Jurkat, Clone E6-1 (cell line): ENCODE data around the gene EPHB2.

Experiments used
- DNase-seq: peaks from one replicate; pipeline ENCODE4 v3.0.0-alpha.2; 2011; ENCODE audit warnings: low read depth, low spot score
- H3K4me3 ChIP-seq: 2 replicates; pipeline ENCODE4 v1.5.1; 2011; ENCODE audit warnings: mild to moderate bottlenecking, low read length, control low read depth, moderate library complexity

Gene EPHB2

DNA sequence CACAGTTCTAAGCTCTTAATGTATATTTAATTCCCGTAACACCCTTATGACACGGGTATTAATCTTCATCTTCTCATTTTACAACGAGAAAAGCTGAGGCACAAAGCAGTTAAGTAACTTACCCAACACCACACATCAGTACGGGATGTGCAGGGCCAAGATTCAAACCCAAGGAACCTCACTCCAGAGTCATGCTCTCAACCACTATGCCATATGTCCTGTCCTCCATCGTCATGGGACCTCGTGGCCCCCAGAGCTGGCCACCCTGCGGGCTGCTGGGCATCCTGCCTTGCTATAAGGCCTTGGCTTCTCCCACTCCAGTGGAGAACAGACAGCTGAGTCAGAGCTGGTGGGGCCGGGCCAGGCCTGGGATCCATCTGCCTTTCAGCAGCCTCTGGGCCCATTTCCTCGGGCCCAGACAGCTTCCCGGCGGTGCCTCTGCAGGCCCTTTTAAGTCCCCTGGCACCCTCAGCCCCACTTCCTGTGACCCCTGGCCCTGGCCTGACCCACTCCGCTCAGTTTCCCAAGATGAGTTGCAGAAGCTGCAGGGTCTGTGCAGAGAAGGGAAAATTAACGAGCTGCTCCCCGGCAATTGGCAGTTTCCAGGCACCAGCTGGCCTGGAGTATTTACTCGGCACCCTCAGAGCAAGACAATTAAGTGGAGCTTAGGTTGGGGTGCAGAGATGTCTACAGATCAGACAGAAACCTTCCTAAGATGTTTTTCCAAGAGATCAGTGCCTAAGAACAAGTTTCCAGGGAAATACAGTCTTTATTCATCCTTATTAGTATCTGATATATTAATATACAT is 98.2 kb downstream of the EPHB2 start:
- no peak for DNase-seq

DNA sequence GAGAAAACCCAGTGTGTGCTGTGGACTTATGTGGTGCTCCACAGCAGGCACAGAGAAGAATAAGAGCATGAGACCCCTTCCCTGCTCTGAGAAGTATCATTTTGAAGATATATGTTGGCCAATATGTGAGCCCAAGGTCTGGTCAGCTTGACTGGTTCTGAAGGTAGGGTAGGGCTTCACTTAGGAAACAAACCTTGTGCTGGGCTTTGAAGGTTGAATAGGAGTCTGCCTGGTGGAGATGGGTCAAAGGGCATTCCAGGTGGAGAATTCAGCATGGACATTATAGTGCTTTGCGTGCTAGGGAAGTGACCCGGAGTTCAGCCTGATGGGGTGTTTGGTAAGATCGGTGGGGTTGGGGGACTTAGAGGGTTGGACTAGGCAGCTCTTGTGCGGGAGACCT is 99.1 kb downstream of the EPHB2 start:
- no peak overlapping the region for H3K4me3 ChIP-seq
- DNase-seq: no peak

More for the DNA sequence above, 98.2 kb downstream of the EPHB2 start:
- no peak overlapping the region for H3K4me3 ChIP-seq

DNA sequence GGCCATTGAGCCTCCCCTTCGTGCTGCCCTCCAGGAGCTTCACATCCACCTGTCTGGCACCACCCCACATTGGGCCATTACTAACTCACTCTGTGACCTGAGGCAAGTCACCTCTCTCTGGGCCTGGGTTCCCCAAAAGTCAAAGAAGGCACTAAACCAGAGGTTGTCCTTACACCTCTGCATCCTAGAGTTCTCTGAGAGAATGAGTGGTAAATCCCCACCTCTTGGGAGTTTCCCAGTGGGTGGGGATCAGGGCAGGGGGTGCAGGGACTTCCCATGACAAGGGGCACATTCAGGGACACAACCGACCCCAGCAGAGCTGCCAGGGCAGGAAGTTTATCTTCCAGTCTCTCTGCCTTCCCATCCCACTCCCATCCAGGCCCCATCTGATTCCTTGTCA is 99.7 kb downstream of the EPHB2 start:
- no peak overlapping the region for H3K4me3 ChIP-seq
- DNase-seq: no peak

DNA sequence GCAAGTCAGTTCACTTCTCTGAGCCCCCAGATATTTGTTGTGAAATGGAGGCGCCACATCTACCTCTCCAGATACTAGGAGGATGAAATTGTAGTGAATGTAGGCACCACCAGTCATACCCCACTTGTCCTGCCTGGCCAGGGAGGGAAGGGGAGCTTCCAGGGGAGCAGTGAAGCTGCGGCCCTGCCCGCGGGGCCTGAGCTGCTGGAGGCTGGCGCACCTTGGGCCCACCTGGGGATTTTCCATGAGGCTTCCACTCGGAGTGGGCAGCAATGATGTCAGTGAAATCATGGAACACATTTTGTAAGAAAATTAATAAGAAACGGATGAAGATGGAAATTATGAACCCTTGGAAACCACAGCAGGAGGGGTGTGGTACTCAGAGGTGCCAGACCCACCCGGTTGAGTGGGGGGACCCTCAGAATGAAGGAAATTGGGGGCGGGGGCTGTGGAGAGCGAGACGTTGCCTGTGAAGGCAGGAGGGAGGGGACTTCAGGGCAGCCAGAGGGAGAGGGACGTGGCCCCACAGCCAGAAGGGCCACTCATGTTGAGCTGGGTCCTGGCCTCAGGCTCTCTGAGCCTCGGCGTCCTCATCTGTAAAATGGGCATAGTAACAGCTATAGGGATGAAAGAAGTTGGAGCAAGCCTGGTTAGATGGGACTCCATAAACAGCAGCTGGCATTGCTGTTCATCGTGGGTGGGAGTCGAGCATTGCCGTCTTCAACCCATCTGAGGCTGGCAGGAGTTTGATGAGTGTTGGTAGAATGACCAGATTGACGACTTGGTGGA is 101.6 kb downstream of the EPHB2 start:
- H3K4me3 ChIP-seq: no peak overlapping the region
- DNase-seq: no peak

DNA sequence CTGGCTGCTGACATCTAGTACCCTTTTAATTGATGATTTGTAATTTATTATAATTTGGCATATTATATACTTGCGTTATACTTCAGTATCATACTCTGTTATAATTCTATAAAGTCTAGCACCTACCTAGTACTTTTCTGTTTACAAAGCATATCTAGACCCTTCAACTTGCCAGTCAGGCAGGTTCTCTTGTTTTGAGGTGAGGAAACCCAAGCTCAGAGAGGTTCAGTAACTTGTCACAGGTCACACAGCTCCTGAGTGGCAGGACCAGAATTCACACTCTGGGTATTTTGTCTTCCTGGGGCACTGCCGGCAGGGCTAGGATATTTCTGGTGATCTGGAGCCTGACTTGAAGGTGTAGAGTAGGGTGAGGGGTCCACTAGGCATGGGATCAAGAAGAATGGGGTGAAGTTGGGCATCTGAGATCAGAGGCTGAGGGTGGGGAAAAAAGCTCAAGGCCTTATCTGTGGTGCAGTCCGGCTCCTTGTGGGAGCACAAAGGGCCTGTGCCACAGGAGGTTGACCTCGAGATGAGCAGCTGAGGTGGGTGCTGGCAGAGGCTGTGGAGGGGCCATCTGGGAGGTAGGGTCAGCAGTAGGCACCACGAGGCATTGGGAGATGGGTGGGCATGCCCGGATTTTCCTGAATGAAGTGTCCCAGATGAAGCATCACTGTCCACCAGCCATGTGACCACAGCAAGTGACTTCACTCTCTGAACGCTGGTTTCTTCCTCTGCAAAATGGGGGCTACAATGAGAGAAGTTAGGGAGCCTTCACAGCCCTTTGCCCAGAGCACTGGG is 102.6 kb downstream of the EPHB2 start:
- no peak overlapping the region for H3K4me3 ChIP-seq
- no peak for DNase-seq

DNA sequence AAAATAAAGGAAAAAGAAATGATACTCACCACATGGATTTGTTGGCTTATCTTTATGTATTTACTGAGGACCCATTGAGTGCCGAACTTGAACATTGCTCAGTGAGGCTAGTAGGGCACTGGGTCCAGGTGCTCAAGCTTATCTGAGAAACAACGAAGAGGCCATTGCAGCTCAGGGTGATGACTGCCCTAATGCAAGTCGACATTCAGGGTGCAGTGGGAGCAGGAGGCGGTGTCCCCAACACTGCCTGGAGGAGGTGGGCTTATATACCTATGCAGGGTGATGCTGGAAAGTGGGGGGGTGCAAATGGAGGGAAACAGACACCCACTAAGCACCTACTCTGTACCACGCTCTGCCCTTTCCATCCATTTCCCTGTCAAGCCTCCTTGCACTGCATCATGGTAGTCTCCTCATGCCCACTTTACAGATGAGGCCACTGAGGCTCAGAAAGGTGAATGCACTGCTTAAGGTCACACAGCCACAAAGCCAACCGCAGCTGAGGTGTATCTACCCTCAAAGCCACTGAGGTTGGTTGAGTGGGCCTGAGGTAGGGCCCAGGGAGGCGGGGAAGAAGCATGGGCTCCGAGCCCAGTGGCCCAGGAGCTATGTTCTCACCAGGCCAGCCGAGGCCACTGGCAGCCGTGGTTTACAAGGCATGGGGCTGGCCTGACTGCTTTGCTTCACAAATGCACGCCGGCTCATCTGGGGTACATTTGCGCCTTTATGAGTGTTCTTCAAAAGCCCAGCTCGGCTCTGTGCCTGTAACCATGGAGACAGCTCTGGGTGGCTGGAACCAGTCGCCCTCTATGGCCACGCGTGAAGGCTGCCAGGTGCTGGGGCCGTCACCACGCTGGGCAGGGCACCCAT is 103.8 kb downstream of the EPHB2 start:
- DNase-seq: no peak
- no peak overlapping the region for H3K4me3 ChIP-seq

DNA sequence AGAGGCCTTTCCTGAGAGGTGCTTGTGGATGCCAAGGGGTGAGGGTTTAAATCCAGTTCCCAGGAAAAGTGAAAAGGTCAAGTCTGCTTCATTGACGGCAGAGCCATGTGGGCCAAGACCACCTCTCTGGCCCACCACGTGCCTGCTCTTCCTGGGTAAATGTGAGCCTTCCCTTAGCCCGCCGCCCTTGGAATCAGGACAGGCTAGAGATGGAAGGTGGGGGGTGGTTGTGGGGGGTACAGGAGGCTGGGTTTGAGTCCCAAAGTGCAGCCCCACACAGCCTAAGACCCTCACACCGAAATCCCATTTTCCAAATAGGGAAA is 104.4 kb downstream of the EPHB2 start:
- no peak overlapping the region for H3K4me3 ChIP-seq
- DNase-seq: no peak

DNA sequence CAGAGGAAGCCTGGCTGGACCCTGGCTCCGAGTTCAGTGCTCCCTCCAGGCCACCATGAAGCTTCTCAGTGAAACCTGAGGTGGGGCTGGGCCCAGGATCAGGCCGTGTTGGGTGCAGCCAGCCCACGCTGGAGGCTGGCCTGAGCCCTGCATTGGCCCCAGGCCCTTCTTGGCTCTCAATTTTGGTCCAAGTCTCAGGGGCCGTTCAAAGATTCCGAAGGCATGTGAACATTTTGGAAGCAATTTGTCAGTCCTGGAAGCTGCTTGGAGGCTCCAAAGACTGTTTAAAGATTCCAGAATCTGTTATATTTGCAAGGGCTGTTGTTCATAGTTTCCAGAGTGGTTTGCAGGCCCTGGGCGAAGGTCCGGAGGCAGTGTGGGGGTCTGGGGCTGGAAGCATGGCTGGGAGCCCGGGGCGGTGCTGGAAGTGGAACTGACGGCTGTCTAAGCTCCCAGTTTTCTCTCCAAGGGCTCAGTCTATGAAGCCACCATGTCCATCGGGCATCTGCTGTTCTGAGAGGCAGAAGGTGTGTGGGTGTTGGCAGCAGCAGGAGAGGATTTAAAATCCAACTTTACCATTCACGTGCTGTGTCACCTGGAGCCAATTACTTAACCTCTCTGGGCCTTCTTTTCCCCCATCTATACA is 104.9 kb downstream of the EPHB2 start:
- DNase-seq: no peak
- no peak overlapping the region for H3K4me3 ChIP-seq

DNA sequence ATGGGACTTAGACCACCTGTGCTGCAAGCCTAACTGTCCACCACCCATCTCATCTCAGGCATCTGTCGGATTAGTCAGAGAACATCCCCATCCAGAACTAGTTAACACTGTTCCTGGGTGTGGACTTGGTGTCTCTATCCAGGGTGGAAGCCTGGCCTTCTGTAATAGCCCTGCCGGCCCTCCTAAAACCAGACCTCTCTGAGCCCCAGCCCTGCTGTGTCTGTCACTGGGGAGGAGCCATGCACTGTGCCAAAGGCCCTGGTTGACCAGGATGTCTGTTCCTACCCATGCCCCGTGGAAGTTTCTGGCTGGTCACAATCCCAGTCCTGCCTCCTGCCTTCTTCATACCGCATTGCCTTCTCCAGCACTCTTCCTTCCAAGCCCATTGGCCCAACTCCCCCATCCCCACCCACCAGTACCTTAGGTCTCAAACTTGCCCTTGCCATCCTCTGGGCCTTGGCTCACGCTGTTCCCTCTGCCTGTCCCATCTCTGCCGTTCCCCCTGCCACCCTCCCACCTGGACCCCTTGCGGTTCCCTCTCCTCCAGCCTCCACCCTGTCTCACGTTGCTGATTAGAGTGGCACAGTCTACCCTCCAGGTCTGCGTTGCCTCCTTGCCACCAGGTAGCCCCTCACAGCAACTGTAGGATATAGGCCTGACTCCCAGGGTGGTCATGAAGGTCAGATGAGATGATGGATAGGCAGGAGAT is 105.6 kb downstream of the EPHB2 start:
- no peak for DNase-seq

DNA sequence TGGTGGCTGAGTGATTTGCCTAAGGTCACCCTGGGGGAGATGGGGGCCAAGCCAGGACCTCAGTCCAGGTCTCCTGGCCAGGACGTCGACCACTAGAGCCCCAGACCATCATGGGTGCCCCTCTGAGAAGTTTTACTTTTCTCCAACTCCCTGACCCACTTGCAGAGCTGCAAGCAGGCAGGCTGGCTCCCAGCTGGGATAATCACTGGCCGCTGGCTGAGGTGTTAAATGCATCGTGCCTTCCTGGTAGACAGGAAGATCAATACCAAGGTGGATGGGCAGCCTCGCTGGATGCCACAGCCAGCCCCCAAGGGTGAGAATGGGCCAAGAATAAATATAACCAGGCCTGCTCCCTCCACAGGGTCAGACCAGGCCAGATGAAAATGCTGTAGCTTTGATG is 106.2 kb downstream of the EPHB2 start:
- no peak for DNase-seq

More for the DNA sequence above, 105.6 kb downstream of the EPHB2 start:
- H3K4me3 ChIP-seq: no peak overlapping the region

DNA sequence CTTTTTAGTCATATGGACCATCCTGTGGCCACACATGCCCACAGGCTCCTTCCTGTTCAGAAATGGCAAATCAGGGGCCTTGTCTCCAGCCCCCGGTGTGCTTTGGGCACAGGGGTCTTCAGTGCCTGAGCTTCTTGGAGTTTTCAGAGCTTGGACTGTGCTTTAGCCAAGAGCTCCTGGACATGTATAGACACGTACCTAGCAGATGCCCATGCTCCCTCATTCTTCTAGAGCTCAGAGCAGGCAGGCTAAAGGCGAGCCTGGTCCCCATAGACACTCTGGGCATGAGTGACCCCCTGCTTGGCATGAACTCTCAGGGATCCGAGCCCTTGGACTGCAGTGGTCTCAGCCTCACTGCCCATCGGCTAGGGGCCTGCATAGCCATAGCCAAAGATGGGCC is 106.8 kb downstream of the EPHB2 start:
- DNase-seq: no peak
- no peak overlapping the region for H3K4me3 ChIP-seq

More for the DNA sequence above, 106.2 kb downstream of the EPHB2 start:
- no peak overlapping the region for H3K4me3 ChIP-seq

DNA sequence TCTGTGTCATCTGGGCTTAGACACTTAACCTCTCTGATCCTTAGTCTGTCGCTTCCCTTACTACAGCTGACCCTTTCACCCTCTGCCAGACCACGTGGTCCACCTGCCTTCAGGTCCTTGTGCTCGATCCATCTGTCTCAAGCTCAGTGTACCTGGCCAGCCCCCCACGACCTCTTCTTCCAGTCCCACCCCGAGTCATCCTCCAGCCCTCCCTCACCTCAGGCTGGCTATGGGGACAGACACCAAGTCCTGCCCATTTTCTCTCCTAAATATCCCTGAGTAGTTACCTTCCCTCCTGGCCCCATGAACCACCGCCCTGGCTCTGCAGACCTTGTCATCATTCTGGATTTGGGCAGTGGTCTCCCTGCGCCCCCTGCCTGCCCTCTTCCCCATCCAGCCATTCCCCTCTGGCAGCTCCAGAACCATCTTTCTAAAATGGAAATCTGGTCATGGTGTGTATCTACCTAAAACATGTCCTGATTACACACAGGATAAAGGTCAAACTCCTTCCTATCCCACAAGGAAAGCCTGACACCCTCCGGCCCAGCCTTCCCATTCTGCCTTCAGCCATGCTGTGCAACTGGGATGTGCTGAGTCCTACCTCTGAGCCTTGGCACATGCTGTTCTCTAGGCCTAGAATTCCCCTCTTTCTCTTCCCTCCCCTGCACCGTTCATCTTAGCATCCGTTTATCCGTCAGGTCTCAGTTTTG is 107.6 kb downstream of the EPHB2 start:
- H3K4me3 ChIP-seq: no peak overlapping the region
- no peak for DNase-seq

DNA sequence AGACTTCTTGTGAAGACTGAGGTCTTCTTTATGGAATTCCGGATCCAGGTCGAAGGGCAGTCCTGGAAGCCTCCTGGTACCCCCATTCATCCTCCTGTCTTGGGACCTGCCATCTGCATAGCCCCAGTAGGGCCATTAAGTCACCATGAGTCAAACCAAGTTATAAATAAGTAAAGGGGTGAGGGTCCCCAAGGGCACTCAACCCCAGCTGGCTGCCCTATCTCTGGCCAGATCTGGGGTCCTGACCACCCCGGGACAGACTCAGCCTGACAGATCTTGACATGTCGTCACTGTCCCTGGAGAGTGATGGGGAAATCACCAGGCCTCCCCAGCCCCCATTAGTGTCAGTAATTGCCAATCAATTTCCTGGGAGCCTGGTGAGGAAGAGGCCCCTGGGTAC is 108.7 kb downstream of the EPHB2 start:
- no peak for DNase-seq
- no peak overlapping the region for H3K4me3 ChIP-seq

DNA sequence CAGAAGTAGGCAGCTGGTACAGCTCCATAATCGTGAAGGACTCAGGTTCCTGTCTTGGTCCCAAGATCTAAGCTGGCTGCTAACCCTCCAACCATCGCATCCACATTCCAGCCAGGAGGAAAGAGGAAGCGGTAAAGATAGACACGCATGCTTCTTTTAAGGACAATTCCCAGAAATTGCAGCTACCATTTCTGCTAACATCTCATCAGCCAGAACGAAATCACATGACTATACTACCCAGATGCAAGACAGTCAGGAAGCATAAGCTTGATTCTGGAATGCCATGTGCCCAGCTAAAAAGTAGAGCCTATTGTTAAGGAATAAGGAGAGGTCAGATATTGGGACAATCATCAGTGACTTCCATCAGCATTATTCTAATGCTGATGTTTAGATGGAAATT is 110.4 kb downstream of the EPHB2 start:
- no peak for DNase-seq
- no peak overlapping the region for H3K4me3 ChIP-seq

DNA sequence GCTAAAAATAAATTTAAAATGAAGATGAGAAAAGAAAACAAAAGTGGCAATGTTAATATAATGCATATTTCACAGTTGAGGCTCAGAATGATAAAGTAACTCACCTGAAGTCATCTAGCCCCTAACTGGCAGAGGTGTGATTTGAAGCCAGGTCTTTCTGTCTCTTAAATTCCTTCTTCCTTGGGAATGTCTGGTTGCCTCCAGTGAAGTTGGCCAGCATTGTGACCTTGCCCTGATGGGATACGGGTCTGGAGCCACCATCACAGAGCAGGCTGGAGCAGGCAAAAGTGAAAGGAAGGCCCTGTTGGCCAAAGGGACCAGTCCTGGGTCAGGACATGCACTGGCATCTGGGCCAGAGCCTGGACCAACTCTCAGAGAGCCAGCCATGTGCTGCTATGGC is 111.7 kb downstream of the EPHB2 start:
- DNase-seq: no peak
- H3K4me3 ChIP-seq: no peak overlapping the region

DNA sequence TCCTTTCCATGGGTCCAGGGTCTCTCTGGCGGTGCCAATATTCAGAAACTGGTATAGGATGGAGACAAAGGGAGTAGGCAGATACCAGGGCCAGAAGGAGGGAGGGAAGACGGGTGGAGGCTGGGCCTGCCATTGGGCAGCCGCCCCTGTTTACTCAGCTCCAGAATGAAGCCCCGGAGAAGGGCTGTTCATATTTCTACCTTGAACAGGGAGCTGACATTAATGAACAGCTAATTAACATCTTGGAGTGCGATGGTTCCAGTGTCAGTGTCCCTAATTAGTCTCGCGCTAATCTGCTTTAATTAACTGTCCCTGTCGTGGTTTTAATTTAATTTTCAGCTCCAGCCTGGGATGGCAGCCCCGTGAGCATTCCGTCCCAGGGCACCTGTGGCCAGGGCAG is 113.8 kb downstream of the EPHB2 start:
- no peak overlapping the region for H3K4me3 ChIP-seq
- DNase-seq: no peak

DNA sequence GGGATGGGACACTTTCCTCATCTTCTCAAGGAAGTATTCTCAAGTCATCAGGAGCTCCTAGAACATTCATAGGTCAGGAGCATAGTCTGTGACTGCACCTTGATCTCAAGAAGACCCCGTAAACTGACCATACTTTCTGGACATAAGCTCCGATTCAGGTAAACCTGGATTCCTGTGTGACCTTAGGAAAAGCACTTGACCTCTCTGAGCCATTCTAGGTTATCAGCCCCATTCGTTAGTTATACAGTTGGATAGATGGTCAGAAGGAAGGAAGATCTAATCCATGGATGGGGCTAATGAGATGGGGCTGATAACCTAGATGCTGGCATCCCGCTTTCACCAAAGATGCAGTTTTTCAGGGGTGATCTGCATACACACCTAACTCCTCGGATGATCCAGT is 114.3 kb downstream of the EPHB2 start:
- H3K4me3 ChIP-seq: no peak overlapping the region
- DNase-seq: no peak
